ENCODE results near the gene TM4SF20.

- no peak for TF ChIP-seq TAF1 (IDR thresholded peaks at IDR 0.05; ENCODE audit: low read depth, low read length)
- no peak for TF ChIP-seq POLR2AphosphoS5 (IDR thresholded peaks at IDR 0.05; ENCODE audit: low read depth, low read length)
- no peak for TF ChIP-seq POLR2A (IDR thresholded peaks at IDR 0.05; ENCODE audit: low read depth, low read length)
- no peak for TF ChIP-seq SPI1 (IDR thresholded peaks at IDR 0.05; ENCODE audit: low read depth, low read length)
- TF ChIP-seq POU2F2 (IDR thresholded peaks at IDR 0.05; ENCODE audit: low read depth, low read length) = no peak
Observed at GRCh38 chr2:227406177-227407031, 27.3 kb upstream of the TM4SF20 start.
